K562 (cell line): ENCODE results near the gene RIPOR1. TPM values are rescaled to one million over a fixed set of nuclear protein-coding genes. Genes with fewer than 3 reads are reported as not detected.
A peak's percentile ranks its signal among the peaks of the same experiment; 100 is the strongest.

ENCODE experiments used
- ARID4B ChIP-seq: sonication (generic); formaldehyde crosslinking; IDR thresholded peaks from 2 replicates; pipeline ENCODE4 v1.8.0; 2022; ENCODE audit warnings: mild to moderate bottlenecking, missing genetic modification reagents
- BDP1 ChIP-seq: IDR thresholded peaks from 3 replicates; pipeline ENCODE4 v1.6.1; 2011; ENCODE audit not compliant: insufficient read length, insufficient read depth
- C11orf30 ChIP-seq: fragments of 450-650 bp; IDR thresholded peaks from 2 replicates; pipeline ENCODE4 v1.6.1; 2016; ENCODE audit warnings: low read depth, mild to moderate bottlenecking
- FIP1L1 ChIP-seq: fragments of 200-400 bp; formaldehyde crosslinking; IDR thresholded peaks from 2 replicates; pipeline ENCODE4 v1.6.1; 2018; ENCODE audit warnings: mild to moderate bottlenecking, low read depth, low read length; ENCODE audit not compliant: poor library complexity, severe bottlenecking
- GTF2E2 ChIP-seq: fragments of 200-800 bp; sonication (Bioruptor generic); IDR thresholded peaks from 2 replicates; pipeline ENCODE4 v1.6.1; 2016; ENCODE audit warnings: missing genetic modification characterization, missing compliant biosample characterization
- HDAC2 ChIP-seq: fragments of 450-650 bp; IDR thresholded peaks from 2 replicates; pipeline ENCODE4 v1.6.1; 2016; ENCODE audit warnings: mild to moderate bottlenecking
- ILK ChIP-seq: fragments of 450-650 bp; IDR thresholded peaks from 2 replicates; pipeline ENCODE4 v1.6.1; 2016; ENCODE audit warnings: missing genetic modification characterization, low read depth, mild to moderate bottlenecking, missing compliant biosample characterization, moderate library complexity, borderline replicate concordance
- MYNN ChIP-seq, 2 experiments: sonication (generic); formaldehyde crosslinking in 1 of 2; IDR thresholded peaks; 2 replicates each; pipeline versions ENCODE4 v1.5.0 to v1.6.1; 2016 to 2020; ENCODE audit warnings: antibody characterized with exemption in 1 of 2, missing genetic modification reagents in 1 of 2
- RBM15 ChIP-seq: fragments of 200-400 bp; formaldehyde crosslinking; IDR thresholded peaks from 2 replicates; pipeline ENCODE4 v1.6.1; 2018; ENCODE audit warnings: mild to moderate bottlenecking, low read length, moderate library complexity; ENCODE audit not compliant: insufficient read depth
- RBM25 ChIP-seq: fragments of 200-400 bp; formaldehyde crosslinking; IDR thresholded peaks from 2 replicates; pipeline ENCODE4 v1.6.1; 2018; ENCODE audit warnings: low read length, low read depth, moderate library complexity; ENCODE audit not compliant: severe bottlenecking
- RBM39 ChIP-seq: fragments of 200-400 bp; formaldehyde crosslinking; optimal IDR thresholded peaks from 2 replicates; pipeline ENCODE3; 2018; ENCODE audit warnings: low read depth, low read length
- RFX5 ChIP-seq: IDR thresholded peaks from 2 replicates; pipeline ENCODE4 v1.6.1; 2011; ENCODE audit warnings: low read depth, mild to moderate bottlenecking, improper control_type of control experiment, low read length
- SFPQ ChIP-seq: fragments of 200-400 bp; formaldehyde crosslinking; IDR thresholded peaks from 2 replicates; pipeline ENCODE4 v1.6.1; 2017; ENCODE audit warnings: mild to moderate bottlenecking, low read depth, low read length, moderate library complexity
- STAG1 ChIP-seq: sonication (generic); formaldehyde crosslinking; IDR thresholded peaks from 2 replicates; pipeline ENCODE4 v1.5.0; 2020; ENCODE audit warnings: missing genetic modification reagents, borderline replicate concordance
- ZBTB1 ChIP-seq: sonication (generic); formaldehyde crosslinking; IDR thresholded peaks from 2 replicates; pipeline ENCODE4 v1.8.1; 2023; ENCODE audit warnings: missing genetic modification reagents, low read depth, mild to moderate bottlenecking, borderline replicate concordance
- ZFX ChIP-seq: sonication (generic); formaldehyde crosslinking; IDR thresholded peaks from 2 replicates; pipeline ENCODE4 v1.8.0; 2022; ENCODE audit warnings: mild to moderate bottlenecking, missing genetic modification reagents, moderate library complexity
- ZNF124 ChIP-seq: sonication (generic); formaldehyde crosslinking; IDR thresholded peaks from 2 replicates; pipeline ENCODE4 v1.8.1; 2022; ENCODE audit warnings: missing genetic modification reagents
- ZNF174 ChIP-seq: fragments of 250-450 bp; sonication (Bioruptor Pico); IDR thresholded peaks from 2 replicates; pipeline ENCODE4 v1.4.0; 2020; ENCODE audit warnings: mild to moderate bottlenecking
- ZNF280A ChIP-seq: fragments of 450-650 bp; IDR thresholded peaks from 2 replicates; pipeline ENCODE4 v1.6.1; 2018; ENCODE audit warnings: mild to moderate bottlenecking, low read depth; ENCODE audit not compliant: partially characterized antibody
- ZNF780A ChIP-seq: fragments of 250-450 bp; sonication (Bioruptor Pico); IDR thresholded peaks from 2 replicates; pipeline ENCODE4 v1.5.0; 2021; ENCODE audit warnings: mild to moderate bottlenecking
- polyA plus RNA-seq, 8 experiments: library from polyadenylated mRNA; depleted of rRNA in 4 of 8; stranded (reverse) in 5 of 8; unstranded in 3 of 8; fragments of >200 nt; fragmentation: Nextera tagmentation in 2 of 8; fragmentation: Illumina TruSeq in 1 of 8; extraction: Ambion mirVana in 2 of 8; extraction: Trizol in 1 of 8; gene quantifications; 2 replicates each; pipeline versions ENCODE4 v1.2.1 to v1.2.3, GENCODE V29; 2011 to 2014; ENCODE audit warnings: inconsistent platforms in 1 of 8, missing spikeins in 1 of 8
- total RNA-seq, 7 experiments: library from RNA; depleted of rRNA in 6 of 7; stranded (reverse); fragments of >200 nt in 6 of 7; fragmentation: Illumina TruSeq in 2 of 7; extraction: Trizol in 2 of 7; gene quantifications; 2 replicates each; pipeline versions ENCODE4 v1.2.1 to v1.2.3, GENCODE V29; 2011 to 2021; ENCODE audit warnings: low replicate concordance in 1 of 7

Gene RIPOR1
- total and polyA plus RNA-seq, 9 of the 15 experiments (the other 6 are each of a cell fraction or from before 2014, with no cell fraction given): 0.36 to 31.1 (median 3.0) TPM

- no peak for TF ChIP-seq ZNF124
- TF ChIP-seq RFX5: no peak
- TF ChIP-seq SFPQ: no peak
- no peak for TF ChIP-seq ZNF174 (CRISPR knock-in tag)
- TF ChIP-seq ILK (tag): no peak
- TF ChIP-seq ZBTB1: no peak
- no peak for TF ChIP-seq RBM39
- TF ChIP-seq MYNN (IDR thresholded peaks at IDR 0.05): no peak
- no peak for TF ChIP-seq MYNN (CRISPR knock-in tag; IDR thresholded peaks at IDR 0.05)
- TF ChIP-seq ZNF780A (CRISPR knock-in tag): no peak
- no peak for TF ChIP-seq GTF2E2 (tag)
- TF ChIP-seq ZFX (CRISPR knock-in tag): peak; percentile 57
- TF ChIP-seq C11orf30: no peak
- TF ChIP-seq ZNF280A: no peak
- no peak for TF ChIP-seq BDP1
- peak; percentile 70 for TF ChIP-seq HDAC2
- TF ChIP-seq RBM15: no peak
- peak; percentile 62 for TF ChIP-seq ARID4B (CRISPR knock-in tag)
- no peak for TF ChIP-seq STAG1 (CRISPR knock-in tag)
- no peak for TF ChIP-seq FIP1L1
- peak; percentile 71 for TF ChIP-seq RBM25
These were observed 968 bp downstream of the RIPOR1 start (continued) for GRCh38 chr16:67529582-67530012.
